ENCODE results near the gene TBC1D8. TPM values are rescaled to one million over a fixed set of nuclear protein-coding genes. Genes with fewer than 3 reads are reported as not detected.

Gene TBC1D8
- 1 to 10 TPM; 2.2 to 8.7 (median 5.1) TPM for total RNA-seq
- total RNA-seq (2013), result 4.9 TPM

GRCh38 chr2:101151146-101151858 is at the start of gene TBC1D8:
TBC1D8 (minus strand) TSS chr2:101151382; CDS start chr2:101151253, 129 bp downstream.
- no peak for TF ChIP-seq CTCF (IDR thresholded peaks at IDR 0.05)
- DNase-seq, result peak; percentile 38 to 71
- H3K36me3 ChIP-seq (ENCODE audit: control insufficient read depth, insufficient read depth, low read length), result no peaks in the 10 kb centered on the region
- peaks cover 32% of the 10 kb centered on the region for H3K4me1 ChIP-seq (ENCODE audit: control insufficient read depth, insufficient read depth, low read length)
- H3K27ac Mint-ChIP-seq, result peak within 1 kb of the TSS; percentile 51 to 71
- H3K4me3 Mint-ChIP-seq, result peak within 1 kb of the TSS; percentile 84
- peaks cover 25 to 33% of the 10 kb centered on the region in 2 donors for H3K27me3 Mint-ChIP-seq (ENCODE audit: low read depth in 2 of 2)
- H3K9me3 ChIP-seq (ENCODE audit: control insufficient read depth, insufficient read depth, low read length), result no peaks in the 10 kb centered on the region
- intact Hi-C loops (cut with micrococcal nuclease), result loop anchor here (5.0 kb wide), 1 partner anchor 114 kb away; no protein-coding TSS in a partner anchor
- H3K36me3 Mint-ChIP-seq, result no peaks in the 10 kb centered on the region
- peaks cover 23% of the 10 kb centered on the region for H3K27me3 ChIP-seq (ENCODE audit: control insufficient read depth, insufficient read depth, low read length)
- H3K9me3 Mint-ChIP-seq, result no peaks in the 10 kb centered on the region
- peaks cover 22 to 33% of the 10 kb centered on the region in 2 donors for H3K4me1 Mint-ChIP-seq
- no peak within 1 kb of the TSS for H3K27ac ChIP-seq (ENCODE audit: low read length)
- peak; percentile 75 to 83 (median 79) for ATAC-seq
- H3K4me3 ChIP-seq (ENCODE audit: low read length), result peak within 1 kb of the TSS; percentile 51
- 0% methylated on average over 81 of the region's 81 CpGs for WGBS (ENCODE audit: insufficient coverage)

- intact Hi-C loops (cut with micrococcal nuclease), result no loop called here
- H3K27me3 Mint-ChIP-seq (ENCODE audit: low read depth in 2 of 2), result peaks cover 4 to 14% of the 10 kb centered on the region in 2 donors
- Histone ChIP-seq H3K27ac (ENCODE audit: low read length) (no peak overlapping the region), H3K4me1 (ENCODE audit: control insufficient read depth, insufficient read depth, low read length) (peaks cover 4% of the 10 kb centered on the region), H3K36me3 (ENCODE audit: control insufficient read depth, insufficient read depth, low read length) (no peaks in the 10 kb centered on the region), H3K27me3 (ENCODE audit: control insufficient read depth, insufficient read depth, low read length) (no peaks in the 10 kb centered on the region), H3K4me3 (ENCODE audit: low read length) (no peak overlapping the region), H3K9me3 (ENCODE audit: control insufficient read depth, insufficient read depth, low read length) (no peaks in the 10 kb centered on the region)
- 92% methylated on average over 2 of the region's 2 CpGs for WGBS (ENCODE audit: insufficient coverage)
- TF ChIP-seq CTCF (IDR thresholded peaks at IDR 0.05), result no peak
- no peak overlapping the region for H3K27ac Mint-ChIP-seq
- no peaks in the 10 kb centered on the region for H3K9me3 Mint-ChIP-seq
- H3K4me1 Mint-ChIP-seq, result peaks cover 0 to 5% of the 10 kb centered on the region in 2 donors
- DNase-seq, result no peak
- no peak for ATAC-seq
- no peaks in the 10 kb centered on the region for H3K36me3 Mint-ChIP-seq
- no peak overlapping the region for H3K4me3 Mint-ChIP-seq
Observed at GRCh38 chr2:101200676-101201075, 49.5 kb upstream of the TBC1D8 start.

DNA sequence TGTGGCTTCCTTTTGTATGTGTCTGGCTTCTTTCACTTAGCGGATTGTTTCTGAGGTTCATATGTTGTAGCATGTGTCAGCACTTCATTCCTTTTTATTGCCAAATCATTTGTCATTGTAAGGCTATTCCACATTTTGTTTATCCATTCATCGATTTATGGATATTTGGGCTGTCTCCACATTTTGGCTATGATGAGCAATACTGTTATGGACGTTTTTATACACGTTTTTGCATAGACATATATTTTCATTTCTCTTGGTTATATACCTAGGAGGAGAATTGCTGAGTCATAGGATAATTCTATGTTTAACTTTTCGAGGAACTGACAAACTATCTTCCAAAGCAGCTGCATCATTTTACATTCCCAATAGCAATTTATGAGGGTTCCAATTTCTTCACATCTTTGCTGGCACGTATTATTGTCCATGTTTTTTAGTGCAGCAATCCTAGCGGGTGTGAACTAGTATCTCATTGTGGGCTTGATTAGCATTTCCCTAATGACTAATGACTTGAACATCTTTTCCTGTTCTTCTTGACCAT is 48.1 kb upstream of the TBC1D8 start:
- DNase-seq (no peak), ATAC-seq (no peak)
- Mint-ChIP-seq H3K36me3 (no peaks in the 10 kb centered on the region), H3K4me1 (no peaks in the 10 kb centered on the region), H3K9me3 (no peaks in the 10 kb centered on the region), H3K27ac (no peak overlapping the region), H3K4me3 (no peak overlapping the region), H3K27me3 (ENCODE audit: low read depth in 2 of 2) (peaks cover 4 to 14% of the 10 kb centered on the region in 2 donors)
- Histone ChIP-seq H3K27ac (ENCODE audit: low read length) (no peak overlapping the region), H3K4me1 (ENCODE audit: control insufficient read depth, insufficient read depth, low read length) (no peaks in the 10 kb centered on the region), H3K4me3 (ENCODE audit: low read length) (no peak overlapping the region), H3K9me3 (ENCODE audit: control insufficient read depth, insufficient read depth, low read length) (no peaks in the 10 kb centered on the region), H3K27me3 (ENCODE audit: control insufficient read depth, insufficient read depth, low read length) (no peaks in the 10 kb centered on the region), H3K36me3 (ENCODE audit: control insufficient read depth, insufficient read depth, low read length) (no peaks in the 10 kb centered on the region)
- TF ChIP-seq CTCF (IDR thresholded peaks at IDR 0.05), result no peak
- intact Hi-C loops (cut with micrococcal nuclease), result no loop called here
- WGBS (ENCODE audit: insufficient coverage), result 83% methylated on average over 5 of the region's 7 CpGs
